ENCODE results near the gene DOCK9.

Gene DOCK9

DNA sequence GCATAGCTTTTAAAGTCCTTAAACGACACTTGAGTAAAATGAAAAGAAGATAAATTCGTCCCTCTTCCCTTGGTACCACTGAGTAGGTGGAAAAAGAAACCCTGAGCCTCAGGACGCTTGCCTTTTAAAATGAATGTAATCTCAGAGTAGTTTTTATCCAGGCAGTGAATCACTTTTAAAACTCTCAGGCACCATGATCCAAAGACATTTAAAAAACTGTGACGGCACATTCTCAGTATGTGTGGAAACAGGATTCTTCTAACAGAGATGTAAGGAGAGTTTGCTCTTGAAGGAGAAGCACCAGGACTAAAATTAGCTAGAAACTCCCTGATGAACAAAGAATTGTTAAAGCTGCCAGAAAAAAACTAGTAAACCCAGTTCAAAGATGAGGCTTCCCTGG lies 119.7 kb downstream of the DOCK9 start:
- no peak overlapping the region for H3K4me3 ChIP-seq (ENCODE audit: low read depth, low read length)
- no peak for TF ChIP-seq CTCF (IDR thresholded peaks at IDR 0.05; ENCODE audit: low read depth, low read length)

DNA sequence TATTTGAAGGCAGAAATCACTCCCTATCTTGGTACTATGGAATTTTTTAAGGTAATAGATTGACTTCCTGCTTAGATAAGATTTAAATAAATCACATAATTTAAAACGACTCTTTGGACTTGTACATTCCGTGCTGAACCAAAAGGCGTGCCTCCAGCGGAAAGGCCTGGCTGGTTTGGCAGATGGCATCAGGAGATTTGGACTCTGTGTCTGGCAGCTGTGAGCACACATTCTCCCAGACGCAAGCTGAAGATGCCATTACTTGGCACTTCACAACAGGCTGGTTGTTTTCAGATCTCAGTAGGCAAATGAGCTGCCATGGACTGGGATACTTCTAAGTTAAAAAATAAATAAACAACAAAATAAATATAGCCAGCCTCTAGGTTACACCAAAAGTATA lies 120.9 kb downstream of the DOCK9 start:
- H3K4me3 ChIP-seq (ENCODE audit: low read depth, low read length): no peak overlapping the region
- no peak for TF ChIP-seq CTCF (IDR thresholded peaks at IDR 0.05; ENCODE audit: low read depth, low read length)

DNA sequence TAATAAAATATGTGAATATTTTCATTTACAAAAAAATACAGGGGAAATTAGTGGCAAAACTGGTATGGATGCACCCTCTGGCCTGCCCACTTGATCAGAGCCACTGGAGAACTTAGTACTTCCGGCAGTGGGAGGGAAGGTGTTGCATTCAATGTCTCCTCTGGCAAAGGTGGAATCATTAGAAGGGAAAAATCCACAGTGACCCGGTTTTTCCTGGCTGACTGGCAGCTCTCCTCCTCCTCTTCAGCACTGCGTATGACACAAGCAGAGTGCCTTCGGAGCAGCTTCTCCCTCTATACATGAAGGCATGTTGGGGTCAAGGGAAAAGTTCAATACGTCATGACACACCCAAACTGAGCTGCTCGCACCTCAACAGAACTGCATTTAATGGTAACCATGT lies 123.4 kb downstream of the DOCK9 start:
- no peak for TF ChIP-seq CTCF (IDR thresholded peaks at IDR 0.05; ENCODE audit: low read depth, low read length)
- no peak overlapping the region for H3K4me3 ChIP-seq (ENCODE audit: low read depth, low read length)

DNA sequence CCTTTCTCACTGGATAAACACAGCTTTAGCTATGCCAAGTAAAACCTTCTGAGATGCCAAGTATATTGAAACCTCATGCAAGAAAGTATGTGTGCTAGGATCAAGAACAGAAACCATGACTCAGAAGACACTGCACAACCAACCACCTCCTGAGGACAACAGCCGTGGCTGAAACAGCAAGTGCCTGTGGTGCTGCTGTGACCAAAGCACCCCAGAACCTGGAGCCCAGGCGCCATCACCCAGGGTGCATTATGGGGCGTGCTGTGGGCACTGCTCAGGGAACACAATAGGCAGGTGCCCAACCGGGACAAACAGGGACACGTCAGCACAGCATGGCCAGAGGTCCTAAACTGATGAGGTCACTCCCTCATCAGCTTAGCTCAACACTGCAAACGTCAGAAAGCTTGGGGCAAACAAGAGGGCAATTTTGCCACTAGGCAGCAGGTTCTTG lies 124.1 kb downstream of the DOCK9 start:
- no peak overlapping the region for H3K4me3 ChIP-seq (ENCODE audit: low read depth, low read length)
- TF ChIP-seq CTCF (IDR thresholded peaks at IDR 0.05; ENCODE audit: low read depth, low read length): no peak

GRCh38 chr13:98851276-98851675 lies 126.6 kb downstream of the DOCK9 start:
- TF ChIP-seq CTCF (IDR thresholded peaks at IDR 0.05; ENCODE audit: low read depth, low read length): no peak
- no peak overlapping the region for H3K4me3 ChIP-seq (ENCODE audit: low read depth, low read length)

- H3K4me3 ChIP-seq (ENCODE audit: low read depth, low read length): no peak overlapping the region
- no peak for TF ChIP-seq CTCF (IDR thresholded peaks at IDR 0.05; ENCODE audit: low read depth, low read length)
These were observed 129.1 kb downstream of the DOCK9 start for GRCh38 chr13:98848746-98849145.

GRCh38 chr13:98847780-98848179 lies 130.1 kb downstream of the DOCK9 start:
- no peak for TF ChIP-seq CTCF (IDR thresholded peaks at IDR 0.05; ENCODE audit: low read depth, low read length)
- H3K4me3 ChIP-seq (ENCODE audit: low read depth, low read length): no peak overlapping the region

Measured in WI38 (cell line).